ENCODE measurements around the gene MORN1.

Gene MORN1

DNA sequence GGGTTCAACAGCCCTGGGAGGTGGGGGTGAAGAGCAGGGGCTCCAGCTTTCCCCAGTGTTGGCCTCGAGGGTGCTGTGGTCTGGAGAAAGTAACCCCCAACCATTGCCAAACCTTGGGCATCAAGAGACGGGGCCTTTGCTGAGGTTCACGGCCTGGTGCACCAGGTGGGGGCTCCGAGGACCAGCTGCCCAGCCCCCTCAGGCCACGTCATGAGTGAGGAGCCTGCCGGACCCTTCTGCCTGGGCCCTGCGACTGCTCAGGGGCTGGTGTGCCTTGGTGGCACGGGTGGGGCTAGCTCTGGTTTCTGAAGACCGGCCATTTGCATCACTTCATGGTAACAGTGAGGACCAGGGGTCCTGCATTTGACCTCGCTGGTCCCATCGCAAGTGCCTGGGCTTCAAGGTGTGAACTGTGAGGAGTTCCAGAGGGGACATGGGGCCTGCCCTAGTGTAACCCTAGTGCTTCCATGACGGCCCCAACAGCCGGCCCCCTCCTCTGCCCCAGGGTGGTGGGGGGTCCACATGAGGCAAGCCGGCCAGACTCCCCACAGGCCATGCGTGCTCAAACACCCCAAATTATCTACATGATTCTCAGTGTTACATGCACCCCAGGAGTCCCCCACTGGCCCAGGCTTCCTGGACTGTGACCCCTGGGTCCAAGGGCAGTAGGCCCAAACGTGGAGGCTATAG is 13.5 kb downstream of the MORN1 start:
- DNase-seq (ENCODE audit: low read depth, low spot score) = no peak
- H3K4me3 ChIP-seq (ENCODE audit: low read length) = no peak overlapping the region

DNA sequence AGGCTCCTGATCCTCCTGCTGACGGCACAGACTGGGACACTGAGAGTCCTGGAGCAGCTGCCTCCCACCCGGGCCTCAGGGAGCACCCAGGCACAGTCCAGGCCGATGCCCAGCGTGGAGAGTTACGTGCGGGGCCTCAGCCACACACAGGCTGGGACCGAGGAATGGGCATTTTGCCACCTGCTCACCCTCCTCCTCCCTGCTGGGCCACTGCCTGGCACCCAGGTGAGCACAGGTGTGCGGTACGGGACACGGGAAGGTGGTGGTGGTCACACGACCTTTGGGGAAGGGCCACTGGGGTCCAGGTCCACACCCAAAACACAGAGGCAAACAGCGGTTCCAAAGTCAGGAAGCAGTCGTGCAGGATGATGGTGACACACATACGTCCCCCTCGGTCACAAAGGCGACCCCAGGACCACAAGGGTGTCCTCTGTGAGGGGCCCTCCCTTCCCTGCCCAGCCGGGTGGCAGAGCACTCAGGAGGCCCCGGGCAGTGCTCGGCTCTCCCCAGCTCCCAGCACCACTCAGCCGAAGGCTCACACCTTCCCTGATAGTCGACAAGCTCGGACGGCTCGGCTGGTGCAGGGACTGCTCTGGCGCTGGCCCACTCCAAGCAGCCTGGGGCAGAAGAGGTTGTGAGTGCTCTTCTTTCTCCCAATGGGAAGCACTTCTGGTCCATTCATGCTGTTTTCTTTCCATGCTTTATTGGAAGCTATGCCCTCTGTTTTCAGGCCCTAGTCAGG is 14.3 kb downstream of the MORN1 start:
- no peak overlapping the region for H3K4me3 ChIP-seq (ENCODE audit: low read length)
- no peak for DNase-seq (ENCODE audit: low read depth, low spot score)

DNA sequence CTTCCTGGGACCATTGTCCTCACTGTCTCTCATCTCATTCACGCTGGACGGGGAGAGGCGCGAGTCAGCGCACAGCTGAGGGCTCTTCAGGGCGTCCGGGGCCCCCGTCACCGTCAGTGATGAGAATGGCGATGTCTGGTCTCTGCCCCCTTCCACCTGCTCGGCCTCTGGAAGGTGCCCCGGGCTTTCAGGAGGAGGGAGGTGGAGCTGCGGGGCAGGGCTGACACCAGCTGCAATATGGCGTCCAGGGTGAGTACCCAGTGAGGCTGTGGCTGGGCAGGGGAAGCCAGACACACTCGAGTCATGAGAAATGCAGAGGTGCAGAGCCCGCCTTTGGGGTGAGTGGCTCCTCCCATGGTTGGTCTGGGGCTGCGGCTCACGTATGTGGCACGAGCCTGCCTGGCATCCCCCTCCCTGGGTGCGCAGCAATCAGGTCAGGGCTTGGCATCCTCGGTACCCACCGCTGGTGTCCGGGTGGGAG is 15.1 kb downstream of the MORN1 start:
- no peak overlapping the region for H3K4me3 ChIP-seq (ENCODE audit: low read length)
- no peak for DNase-seq (ENCODE audit: low read depth, low spot score)

DNA sequence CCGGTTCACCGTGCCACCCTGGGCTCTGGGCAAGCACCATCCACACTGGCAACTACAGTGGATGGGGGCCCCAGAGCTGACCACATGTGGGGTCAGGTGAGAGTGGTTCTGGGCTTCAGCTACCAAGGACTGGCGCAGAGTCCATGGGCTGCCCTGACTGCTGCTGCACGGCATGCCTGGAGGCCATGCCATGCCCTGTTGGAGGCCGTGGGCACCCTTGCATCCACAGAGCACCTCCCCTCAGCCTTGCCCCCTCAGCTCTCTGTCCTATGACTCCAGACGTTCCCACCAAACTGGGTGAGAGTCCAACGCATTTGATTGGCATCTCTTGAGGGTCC is 15.5 kb downstream of the MORN1 start:
- DNase-seq (ENCODE audit: low read depth, low spot score) = no peak
- H3K4me3 ChIP-seq (ENCODE audit: low read length) = no peak overlapping the region

DNA sequence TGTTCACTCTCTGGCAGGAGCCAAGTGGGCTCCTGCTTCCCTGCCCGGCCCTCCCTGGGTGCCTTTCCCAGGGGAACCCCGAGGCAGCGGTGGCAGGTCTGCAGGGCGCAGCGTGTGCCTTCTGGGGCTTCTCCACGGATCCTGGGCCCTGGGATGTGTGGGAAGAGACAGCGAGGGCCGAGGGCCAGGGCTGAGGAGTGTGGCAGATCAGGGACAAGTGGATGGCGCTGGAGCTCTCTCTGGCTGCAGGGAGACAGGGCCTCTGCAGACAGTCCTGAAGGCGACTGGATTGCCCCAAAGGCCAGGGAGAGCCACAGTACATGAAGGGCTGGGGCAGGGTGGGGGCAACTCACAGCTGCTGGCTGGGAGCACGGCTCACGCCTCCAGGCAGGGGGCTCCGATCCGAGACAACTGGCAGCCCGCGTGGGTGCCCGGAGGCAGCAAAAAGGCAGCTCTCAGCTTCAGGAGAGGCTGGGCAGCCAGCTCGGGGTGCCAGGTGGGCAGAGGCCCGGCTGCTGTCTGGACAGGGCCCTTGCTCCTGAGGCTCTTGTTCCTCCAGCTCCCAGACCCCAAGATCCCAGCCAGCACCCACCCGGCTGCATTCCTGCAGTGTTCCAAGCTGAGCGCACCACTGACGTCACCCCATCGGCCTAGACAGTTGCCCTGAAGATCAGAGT is 16.0 kb downstream of the MORN1 start:
- DNase-seq (ENCODE audit: low read depth, low spot score) = no peak
- no peak overlapping the region for H3K4me3 ChIP-seq (ENCODE audit: low read length)

DNA sequence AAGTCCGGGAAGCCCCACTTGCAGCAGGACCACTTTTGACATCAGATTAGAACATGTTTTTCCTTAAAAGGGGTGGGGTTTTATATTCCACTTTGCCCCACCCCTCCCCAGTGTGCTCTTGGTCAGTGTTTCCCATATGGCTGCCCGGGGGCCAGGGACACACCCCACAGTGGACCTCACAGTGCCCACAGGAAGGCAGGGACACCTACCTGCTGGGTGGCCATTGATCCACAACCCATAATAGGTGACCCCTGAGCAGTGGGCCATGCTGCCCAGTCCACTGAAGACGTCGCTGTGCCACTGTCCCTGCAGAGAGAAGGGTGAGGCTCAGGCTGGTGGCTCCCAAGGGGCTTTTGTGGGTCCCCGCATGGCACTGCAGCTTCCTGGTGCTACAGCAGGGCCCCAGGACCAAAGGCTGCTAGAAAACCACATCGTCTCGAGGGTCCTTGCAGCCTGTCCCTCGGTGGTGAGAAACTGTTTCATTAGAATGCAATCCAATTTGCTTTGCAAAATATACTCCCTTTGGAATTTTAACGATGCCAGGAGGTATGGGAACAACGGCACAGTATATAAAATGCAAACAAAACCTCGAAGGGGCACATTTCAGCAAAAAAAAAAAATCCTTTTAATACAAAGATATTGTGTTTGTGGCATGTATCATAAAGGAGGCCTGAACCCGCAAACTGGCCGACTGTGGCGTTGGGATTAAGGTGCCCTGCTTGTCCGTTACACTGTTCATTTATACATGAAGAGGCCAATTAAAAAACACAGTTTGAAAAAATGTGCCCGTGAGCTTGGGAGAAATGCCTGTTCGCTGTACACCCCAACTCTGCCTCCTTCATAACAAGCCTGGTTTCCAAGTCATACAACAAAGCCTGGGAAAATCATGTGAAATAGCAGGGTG is 16.9 kb downstream of the MORN1 start:
- H3K4me3 ChIP-seq (ENCODE audit: low read length) = no peak overlapping the region
- no peak for DNase-seq (ENCODE audit: low read depth, low spot score)

DNA sequence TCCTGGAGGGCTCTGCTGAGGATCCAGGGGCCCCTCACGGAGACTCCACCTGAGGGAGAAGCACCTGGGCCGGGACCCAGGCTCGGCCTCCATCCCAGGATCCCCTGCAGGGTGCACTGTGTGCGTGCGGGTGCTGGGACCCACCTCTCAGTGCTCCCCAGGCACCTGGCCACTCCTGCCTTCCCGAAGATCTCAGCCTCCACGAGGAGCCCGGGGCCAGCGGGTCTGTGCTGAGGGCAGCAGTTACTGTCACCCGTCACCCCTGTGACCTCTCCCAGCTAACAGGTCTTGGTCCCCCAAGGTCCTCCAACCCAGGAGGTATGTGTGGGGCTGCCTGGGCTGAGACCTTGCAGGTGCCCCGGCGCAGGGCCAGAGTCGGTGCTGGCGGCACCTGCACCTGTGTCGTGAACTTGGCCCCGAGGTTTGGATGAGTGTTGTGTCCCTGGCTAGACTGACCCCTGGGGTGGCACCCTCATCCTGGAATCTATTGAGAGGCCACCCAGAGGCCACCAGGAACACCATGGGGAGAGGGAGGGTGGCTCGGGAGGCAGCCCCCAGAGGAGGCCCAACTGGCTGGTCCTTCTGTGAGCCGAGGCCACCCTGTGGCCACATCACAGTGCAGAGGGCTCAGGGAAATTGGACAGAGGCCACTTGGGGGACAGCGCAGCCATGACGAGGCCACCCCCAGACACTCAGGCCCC is 17.7 kb downstream of the MORN1 start:
- no peak for DNase-seq (ENCODE audit: low read depth, low spot score)
- H3K4me3 ChIP-seq (ENCODE audit: low read length) = no peak overlapping the region

DNA sequence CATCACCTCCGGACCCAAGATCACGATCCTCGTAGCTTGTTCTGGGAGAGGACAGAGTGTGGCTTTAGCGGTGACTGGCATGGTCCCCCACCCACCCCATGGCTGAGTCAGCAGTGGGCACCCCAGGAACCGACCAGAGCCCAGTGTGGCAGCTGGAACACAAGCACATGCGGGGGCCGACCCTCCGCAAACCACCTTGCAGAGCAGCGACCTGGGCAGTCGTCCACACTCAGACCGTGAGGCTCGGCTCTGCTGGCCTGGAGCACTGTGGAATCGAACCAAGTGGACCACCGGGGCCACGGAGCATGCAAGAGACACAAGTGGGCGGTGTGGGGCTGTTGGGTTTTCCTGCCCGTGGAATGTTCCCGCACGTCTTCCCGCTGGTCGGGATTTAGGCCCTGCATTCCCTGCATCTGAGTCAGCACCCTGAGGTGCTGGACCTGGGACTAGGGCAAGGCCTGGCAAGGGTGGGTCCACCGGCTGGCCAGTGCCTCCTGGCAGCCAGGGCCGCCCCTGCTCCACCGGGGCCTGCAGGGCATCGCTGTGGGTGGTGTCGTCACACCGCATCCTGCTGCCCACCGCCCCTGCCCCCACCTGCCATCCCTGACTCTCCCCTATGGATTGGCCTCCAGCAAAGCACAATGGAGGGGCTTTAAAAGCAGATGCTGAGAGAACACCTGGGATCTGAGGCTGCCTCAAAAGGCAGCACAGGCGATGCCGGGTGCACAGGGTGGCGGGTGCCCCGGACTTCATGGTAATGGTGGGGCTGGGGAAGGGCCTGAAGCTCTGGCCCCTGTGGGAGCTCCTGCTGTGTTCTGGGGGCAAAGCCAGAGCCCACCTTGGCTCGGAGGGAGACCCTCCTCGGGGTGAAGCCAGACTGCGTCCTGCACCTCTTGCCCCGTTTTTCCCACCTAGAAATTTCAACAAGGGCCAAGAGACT is 18.5 kb downstream of the MORN1 start:
- H3K4me3 ChIP-seq (ENCODE audit: low read length) = no peak overlapping the region
- no peak for DNase-seq (ENCODE audit: low read depth, low spot score)

DNA sequence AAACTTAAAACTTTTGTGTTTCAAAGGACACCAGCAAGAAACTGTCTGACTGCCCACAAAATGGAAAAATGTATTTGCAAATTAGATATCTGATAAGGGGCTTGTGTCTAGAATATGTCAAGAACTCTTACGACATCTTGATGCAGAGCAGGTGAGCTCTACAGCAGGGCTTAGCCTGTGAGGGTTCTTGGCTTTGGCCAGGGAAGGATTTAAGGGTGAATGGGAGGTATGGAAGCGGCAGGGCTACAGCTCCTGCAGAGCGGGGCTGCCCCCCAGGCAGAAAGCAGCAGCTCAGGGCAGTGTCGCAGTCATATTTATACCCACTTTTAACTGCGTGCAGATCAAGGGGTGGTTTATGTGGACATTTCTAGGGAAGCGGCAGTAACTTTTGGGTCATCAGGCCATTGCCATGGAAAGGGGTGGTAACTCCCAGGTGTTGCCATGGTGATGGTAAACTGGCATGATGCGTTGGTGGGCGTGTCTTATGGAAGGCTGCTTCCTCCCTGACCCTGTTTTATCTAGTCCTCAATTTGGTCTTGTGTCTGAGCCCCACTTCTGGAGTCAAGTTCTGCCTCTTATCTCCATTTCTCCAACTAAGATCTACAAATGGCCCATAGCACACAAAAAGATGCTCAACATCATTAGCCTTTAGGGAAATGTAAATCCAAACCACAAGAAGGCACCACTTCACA is 23.2 kb downstream of the MORN1 start:
- H3K4me3 ChIP-seq (ENCODE audit: low read length) = no peak overlapping the region
- no peak for DNase-seq (ENCODE audit: low read depth, low spot score)

DNA sequence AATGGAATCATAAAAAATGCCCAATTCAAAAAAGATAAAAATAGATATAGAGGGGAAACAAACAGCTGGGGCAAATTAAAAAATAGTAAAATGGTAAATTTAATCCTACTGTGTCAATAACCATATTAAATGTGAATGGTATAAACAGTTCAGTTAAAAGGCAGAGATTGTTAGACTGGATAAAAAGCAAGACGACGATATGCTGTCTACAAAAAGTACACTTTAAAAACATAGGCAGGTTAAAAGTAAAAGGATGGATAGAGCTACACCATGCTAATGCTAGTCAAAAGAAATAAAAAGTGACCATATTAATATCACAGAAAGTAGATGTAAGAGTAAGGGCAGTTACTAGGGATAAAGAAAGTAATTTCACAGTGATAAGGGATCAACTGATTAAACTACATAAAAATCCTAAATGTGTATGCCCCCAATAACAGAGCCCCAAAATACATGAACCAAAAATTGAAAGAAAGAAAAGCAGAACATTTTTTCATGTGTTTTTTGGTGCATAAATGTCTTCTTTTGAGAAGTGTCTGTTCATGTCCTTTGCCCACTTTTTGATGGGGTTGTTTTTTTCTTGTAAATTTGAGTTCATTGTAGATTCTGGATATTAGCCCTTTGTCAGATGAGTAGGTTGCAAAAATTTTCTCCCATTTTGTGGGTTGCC is 27.4 kb downstream of the MORN1 start:
- DNase-seq (ENCODE audit: low read depth, low spot score) = no peak
- H3K4me3 ChIP-seq (ENCODE audit: low read length) = no peak overlapping the region

DNA sequence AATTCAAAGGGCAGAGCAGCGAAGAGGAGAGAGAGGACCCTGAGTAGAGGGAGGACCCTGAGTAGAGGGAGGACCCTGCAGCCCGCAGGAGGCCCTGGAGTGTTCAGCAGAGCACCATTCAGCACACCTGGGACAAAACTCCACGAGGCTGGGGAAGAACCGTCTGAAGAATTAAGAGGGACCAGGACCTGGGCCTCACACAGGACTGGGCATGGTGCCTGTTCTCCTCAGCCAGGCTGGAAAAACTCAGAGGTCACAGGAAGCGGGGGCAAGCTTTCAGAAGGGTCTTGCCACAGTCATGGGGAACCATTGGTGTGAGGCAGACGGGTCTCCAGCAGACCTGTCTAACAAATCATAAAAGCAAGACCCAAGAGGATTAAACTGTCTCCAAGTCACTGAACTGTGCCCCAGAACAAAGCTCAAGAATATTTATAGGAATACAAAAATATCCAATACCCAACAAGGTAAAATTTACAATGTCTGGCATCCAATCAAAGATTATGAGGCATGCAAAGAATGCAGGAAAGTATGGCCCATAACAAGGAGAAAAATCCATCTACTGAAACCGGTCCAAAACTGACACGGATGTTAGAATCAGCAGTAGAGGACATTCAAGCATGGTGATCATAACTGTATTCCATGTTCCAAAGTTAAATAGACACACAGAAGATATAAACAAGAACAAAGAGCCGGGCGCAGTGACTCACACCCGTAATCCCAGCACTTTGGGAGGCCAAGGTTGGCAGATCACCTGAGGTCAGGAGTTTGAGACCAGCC is 30.6 kb downstream of the MORN1 start:
- no peak for DNase-seq (ENCODE audit: low read depth, low spot score)
- no peak overlapping the region for H3K4me3 ChIP-seq (ENCODE audit: low read length)

DNA sequence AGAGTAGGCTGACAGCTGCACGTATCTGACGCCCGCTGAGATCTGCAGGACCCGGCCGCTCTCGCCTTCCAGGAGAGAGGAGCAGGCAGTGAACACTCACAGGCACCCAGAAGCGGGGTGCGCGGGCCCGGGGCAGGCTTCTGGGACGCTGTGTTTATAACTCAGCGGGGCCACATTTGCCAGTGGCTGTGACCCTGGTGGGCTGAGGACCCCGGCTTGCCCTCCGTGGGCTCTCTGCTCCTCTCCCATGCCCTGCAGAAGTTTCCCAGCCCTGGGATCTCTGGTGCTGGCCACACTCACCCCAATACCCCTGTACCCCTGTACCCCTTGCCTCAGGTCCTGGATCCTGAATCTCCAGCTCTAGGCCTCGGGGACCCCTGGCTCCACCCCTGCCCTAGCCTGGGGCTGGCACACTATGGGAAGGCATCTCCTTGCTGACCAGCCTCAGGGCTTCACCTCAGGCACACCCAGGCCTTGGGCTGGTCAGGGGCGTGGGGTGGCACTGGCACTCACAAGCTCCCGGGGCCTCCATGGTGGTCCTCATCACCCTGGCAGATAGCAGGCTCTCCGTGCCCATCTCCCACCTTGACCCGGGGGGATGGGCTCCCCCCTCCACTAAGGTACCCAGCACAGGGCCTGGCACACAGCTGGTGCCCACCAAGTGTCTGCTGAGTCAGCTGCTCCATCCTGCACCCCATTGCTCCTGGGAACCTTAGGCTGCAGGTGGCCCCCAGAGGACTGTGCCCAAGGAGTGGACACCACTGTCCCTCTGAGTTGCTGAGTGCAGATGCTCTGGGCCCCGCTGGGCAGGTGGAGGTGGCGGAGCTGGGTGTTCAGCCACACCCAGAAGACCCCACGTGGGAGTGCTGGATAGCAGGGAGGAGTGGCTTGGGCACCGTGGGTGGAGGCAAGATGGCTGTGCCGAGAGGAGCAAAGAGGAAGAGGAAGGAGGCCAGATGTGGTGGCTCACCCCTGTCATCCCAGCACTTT is 32.4 kb downstream of the MORN1 start:
- no peak overlapping the region for H3K4me3 ChIP-seq (ENCODE audit: low read length)
- DNase-seq (ENCODE audit: low read depth, low spot score) = no peak

DNA sequence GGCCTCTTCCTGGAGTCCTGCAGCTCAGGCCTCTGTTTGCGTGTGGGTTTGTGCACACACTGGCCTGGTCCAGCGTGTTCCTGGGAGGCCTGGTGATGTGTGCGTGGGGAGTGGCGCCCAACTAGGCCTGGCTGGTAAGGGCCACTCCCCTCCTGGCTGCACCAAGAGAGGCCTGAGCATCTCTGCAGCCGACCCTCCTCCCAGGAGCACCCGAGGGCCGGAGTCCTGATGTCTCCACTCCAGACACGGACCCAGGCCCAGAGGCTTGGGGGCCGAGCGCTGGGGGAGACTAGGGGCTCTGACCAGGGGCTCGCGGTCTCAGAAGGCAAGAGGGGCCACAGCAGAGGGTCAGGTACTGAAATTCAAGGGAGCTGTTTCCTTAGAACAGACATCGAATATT is 33.3 kb downstream of the MORN1 start:
- no peak overlapping the region for H3K4me3 ChIP-seq (ENCODE audit: low read length)
- no peak for DNase-seq (ENCODE audit: low read depth, low spot score)

DNA sequence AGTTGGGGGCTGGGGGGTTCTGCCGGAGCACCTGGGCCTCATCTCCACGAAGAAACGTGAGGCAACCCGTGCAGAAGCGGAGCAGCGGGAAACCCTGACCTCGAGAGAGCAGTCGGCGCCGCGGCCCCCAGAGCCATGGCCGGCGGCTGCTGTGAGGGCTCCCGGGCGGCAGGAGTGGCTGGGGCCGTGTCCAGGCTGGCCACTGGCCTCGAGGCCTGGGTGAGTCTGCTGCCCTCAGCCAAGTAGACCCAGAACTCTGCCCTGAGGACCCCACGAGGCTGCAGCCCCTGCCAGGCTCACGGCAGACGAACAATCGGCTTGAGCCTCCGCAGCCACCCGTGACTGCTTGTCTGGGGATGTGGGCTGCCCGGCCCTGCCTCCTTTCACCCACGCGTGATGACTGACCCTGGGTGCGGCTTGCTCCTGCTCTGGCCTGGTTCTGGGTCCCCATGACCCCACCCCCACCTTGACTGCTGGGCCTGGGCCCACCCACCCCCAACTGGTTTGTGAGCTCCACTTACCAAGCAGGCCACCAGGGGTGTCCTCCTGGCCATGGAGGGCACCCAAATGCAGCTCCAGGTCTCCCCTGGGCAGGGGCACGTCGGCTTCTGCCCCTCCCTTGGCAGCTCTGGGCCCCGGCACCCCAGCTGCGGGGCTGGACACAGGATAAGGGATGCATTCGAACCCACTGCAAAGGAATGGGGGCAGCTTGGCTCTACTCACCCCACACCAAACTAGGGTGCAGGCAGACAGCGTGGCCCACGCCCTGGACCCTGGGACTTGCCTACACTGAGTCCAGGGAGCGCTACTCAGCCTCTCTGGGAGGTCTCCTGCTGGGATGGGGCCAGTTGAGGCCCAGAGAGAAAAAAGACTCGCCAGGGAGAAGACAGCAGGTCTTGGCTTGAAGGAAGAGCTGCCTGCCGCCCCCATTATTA is 34.2 kb downstream of the MORN1 start:
- no peak for DNase-seq (ENCODE audit: low read depth, low spot score)
- no peak overlapping the region for H3K4me3 ChIP-seq (ENCODE audit: low read length)

Data from Jurkat, Clone E6-1 (cell line).